AG04449 (cell line): ENCODE data around the gene GREB1.

Experiments used
- CTCF ChIA-PET: fragments of 350-600 bp; formaldehyde crosslinking; extraction: SDS; loops from one replicate; lab custom pipeline; 2021; ENCODE audit warnings: antibody characterized with exemption; lab: Yijun Ruan, JAX
- POLR2A ChIA-PET: fragments of 400-600, 350-600 bp; formaldehyde crosslinking; extraction: SDS; loops from one replicate; lab custom pipeline; 2020; ENCODE audit warnings: antibody characterized with exemption, inconsistent platforms; lab: Yijun Ruan, JAX
- DNase-seq: peaks from one replicate; pipeline ENCODE4 v3.0.0-alpha.2; 2010; ENCODE audit warnings: low read depth, low spot score
- H3K4me3 ChIP-seq: 2 replicates; pipeline ENCODE4 v1.5.1; 2011; ENCODE audit warnings: low read depth, mild to moderate bottlenecking, control low read depth, low read length
- TF ChIP-seq, protein P1 (sequence below): IDR thresholded peaks from one replicate; pipeline ENCODE4 v1.5.1; 2011; ENCODE audit warnings: mild to moderate bottlenecking, moderate library complexity, low read length, control low read depth, inconsistent platforms; ENCODE audit not compliant: insufficient read depth; ENCODE audit errors: missing control alignments

Gene GREB1

DNA sequence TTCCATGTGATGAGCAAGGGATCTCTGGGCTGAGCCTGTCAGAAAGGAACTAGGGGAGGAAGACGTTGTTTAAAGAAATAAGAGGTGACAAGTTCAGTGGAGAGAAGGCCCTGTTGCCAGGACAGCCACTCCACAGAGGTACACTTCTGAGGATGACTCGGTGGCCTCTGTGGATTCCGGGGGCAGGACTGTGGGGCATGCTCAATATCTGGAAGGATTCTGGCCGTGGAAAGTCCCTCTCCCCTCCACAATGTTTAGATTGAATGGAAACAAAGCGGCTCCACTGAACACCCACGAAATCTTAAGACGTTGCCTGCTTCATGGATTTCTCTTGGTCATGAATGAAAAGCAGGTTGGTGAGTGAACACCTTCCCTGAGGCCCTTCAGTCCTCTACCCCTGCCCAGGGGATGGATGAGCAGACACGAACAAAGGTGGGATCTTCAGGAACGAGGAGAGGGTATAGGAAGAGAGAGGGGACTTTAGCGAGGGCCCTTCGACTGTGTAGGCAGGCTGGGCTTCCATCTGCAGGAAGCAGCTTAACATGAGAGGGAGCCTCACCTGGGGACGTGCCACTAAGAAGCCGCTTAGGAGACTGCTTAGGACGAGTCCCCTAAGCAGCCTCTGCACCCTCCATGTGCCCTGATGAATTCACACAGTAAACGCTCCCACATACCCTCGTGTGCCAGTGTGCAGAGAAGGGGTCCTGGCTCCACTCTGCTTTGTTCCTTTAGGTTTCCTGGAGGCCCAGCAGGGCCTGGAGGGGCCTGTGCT, 134.2 kb downstream of the GREB1 start:
- H3K4me3 ChIP-seq = no peak overlapping the region
- TF ChIP-seq, protein P1, sequence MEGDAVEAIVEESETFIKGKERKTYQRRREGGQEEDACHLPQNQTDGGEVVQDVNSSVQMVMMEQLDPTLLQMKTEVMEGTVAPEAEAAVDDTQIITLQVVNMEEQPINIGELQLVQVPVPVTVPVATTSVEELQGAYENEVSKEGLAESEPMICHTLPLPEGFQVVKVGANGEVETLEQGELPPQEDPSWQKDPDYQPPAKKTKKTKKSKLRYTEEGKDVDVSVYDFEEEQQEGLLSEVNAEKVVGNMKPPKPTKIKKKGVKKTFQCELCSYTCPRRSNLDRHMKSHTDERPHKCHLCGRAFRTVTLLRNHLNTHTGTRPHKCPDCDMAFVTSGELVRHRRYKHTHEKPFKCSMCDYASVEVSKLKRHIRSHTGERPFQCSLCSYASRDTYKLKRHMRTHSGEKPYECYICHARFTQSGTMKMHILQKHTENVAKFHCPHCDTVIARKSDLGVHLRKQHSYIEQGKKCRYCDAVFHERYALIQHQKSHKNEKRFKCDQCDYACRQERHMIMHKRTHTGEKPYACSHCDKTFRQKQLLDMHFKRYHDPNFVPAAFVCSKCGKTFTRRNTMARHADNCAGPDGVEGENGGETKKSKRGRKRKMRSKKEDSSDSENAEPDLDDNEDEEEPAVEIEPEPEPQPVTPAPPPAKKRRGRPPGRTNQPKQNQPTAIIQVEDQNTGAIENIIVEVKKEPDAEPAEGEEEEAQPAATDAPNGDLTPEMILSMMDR = no peak
- no peak for DNase-seq
- ChIA-PET POLR2A (no interaction called here), CTCF (no interaction called here)

DNA sequence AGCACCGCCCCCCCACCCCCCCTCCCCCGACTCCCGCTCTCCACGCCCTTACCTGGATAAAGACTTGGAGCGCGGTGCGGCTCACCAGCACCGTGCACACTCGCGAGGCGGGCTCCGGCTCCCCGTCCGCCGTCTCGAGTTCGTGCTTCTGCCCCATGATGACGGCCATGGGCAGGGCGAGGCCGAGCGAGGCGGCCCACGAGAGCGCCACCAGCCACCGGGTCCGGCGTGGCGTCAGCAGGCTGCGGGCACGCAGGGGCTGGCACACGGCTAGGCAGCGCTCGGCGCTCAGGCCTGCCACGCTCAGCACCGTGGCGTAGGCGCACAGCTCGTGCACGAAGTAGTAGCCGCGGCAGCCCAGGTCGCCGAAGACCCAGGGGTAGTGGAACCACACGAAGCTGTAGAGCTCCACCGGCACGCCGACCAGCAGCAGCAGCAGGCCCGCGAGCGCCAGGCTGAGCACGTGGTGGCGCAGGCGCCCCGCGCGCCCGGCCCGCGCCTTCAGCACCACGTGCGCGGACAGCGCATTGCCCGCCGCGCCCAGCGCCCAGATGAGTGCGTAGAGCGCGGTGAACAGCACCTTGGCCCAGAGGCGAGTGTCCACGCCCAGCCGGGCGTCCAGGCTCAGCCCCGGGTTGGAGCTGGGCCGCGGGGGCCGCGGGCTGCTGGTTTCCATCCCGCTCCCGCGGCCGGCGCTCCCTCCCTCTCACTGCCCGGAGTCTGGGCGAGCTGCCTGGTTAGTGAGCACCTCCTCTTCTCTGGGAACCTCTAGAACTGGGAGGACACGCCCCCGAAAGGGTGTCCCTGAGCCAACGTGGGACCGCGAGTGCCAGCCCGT, 135.8 kb downstream of the GREB1 start, which contains the start of gene NTSR2:
TSS of gene NTSR2 (minus strand) at position 742 of the 838 bp plus-strand sequence. CDS start at position 676, 66 bp downstream.
- DNase-seq = no peak
- ChIA-PET POLR2A (no interaction called here), CTCF (interaction anchor here (1.0 to 3.8 kb wide), 3 partner anchors 12 to 24 kb away, joined by 3 to 23 read pairs (median 6); no protein-coding TSS in a partner anchor)
- no peak within 1 kb of the TSS for H3K4me3 ChIP-seq
- TF ChIP-seq, protein P1 = no peak

DNA sequence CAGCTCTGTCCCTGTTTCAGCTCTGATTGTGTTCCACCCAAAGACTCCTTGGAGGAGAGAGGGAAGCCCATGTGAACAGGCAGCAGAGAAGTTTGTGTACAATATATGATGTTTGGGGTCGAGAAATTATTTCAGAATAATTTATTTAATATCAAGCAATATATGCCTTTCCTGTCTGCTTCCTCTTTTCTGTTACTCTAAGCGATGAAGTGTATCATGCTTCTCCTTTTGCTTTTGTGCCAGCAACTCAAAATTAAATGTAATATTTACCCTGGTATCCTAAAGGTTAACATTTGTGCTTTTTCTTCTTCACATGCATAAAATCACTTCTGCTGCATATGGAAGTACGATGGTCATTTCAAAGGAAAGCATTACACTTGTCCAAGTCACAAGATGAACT, 138.6 kb downstream of the GREB1 start:
- H3K4me3 ChIP-seq = no peak overlapping the region
- no peak for DNase-seq
- ChIA-PET POLR2A (no interaction called here), CTCF (interaction anchor here (1.0 to 3.8 kb wide), 3 partner anchors 9 to 20 kb away, joined by 4 to 23 read pairs (median 4); no protein-coding TSS in a partner anchor)
- TF ChIP-seq, protein P1 = no peak

DNA sequence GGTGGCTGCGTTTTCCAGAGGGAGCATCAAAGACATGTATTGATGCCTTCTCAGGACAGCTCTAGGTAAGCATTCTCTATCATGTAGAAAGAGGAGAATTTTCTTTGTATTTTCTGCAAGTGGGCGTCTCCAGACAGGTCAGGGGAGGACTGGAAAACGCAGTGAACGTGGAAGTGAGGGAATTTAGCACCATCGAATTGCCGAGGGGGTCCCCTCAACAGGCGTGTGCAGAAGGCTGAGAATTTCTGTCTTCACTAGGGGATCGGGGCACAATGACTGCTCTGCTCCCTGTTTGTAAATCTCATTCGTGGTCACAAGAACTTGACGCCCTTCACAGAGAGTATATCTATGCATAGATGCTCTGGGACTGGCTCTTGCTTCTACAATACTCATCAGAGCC, 141.1 kb downstream of the GREB1 start:
- no peak for DNase-seq
- POLR2A ChIA-PET = no interaction called here
- CTCF ChIA-PET = interaction anchor here (1.9 kb wide), 1 partner anchor 13 kb away, joined by 8 read pairs; no protein-coding TSS in a partner anchor
- no peak overlapping the region for H3K4me3 ChIP-seq
- TF ChIP-seq, protein P1 = no peak

DNA sequence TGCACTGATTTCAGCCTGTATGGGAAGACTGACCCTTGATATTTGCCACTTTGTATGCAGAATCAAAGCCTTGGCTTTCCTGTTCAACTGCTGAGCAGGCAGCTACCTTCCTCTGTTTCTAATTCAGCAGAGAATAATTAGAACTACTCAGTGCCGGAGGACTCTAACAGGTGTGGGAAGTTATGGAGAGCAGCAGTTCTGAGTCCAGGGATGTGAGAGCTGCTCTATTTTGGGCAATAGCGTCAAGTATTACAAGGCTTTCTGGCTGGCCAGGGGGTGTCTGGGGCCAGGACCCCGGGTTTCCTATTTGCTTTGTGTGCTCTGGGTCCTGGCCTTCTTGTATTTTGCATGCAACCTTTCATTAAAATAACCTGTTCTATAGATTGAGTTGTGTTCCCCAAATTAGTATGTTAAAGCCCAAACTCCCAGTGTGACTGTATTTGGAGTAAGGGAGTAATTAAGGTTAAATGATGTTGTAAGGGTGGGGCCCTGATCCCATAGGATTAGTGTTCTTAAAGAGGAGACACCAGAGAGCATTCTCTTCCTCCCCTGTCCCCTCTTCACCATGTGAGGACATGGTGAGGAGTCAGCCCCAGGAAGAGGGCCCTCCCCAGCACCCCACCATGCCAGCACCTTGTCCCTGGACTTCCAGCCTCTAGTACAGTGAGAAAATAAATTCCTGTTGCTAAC, 141.7 kb downstream of the GREB1 start:
- H3K4me3 ChIP-seq = no peak overlapping the region
- POLR2A ChIA-PET = no interaction called here
- no peak for DNase-seq
- TF ChIP-seq, protein P1 = no peak
- CTCF ChIA-PET = interaction anchor here (1.9 kb wide), 1 partner anchor 12 kb away, joined by 8 read pairs; no protein-coding TSS in a partner anchor
